Stimulated activated CD4-positive, alpha-beta T cell treated with anti-CD3 and anti-CD28 coated beads, Interleukin-1b, Interleukin-23, amount 100 ng/mL, for 4 hours (primary cell): ENCODE data around the gene GANAB.
"Not testable (repeated sequence)": the region's sequence is repeated elsewhere in the genome, so short reads cannot be mapped to it uniquely, and the experiment has no call there.

Experiments used
- DNase-seq, 2 donors: peaks; one replicate each; pipeline ENCODE4 v3.0.0-alpha.2; 2020; ENCODE audit warnings: low read depth in 2 of 2

GANAB gene

GRCh38 chr11:62667460-62667859, 21.0 kb upstream of the GANAB start:
- DNase-seq, result no peak

- no peak for DNase-seq
These were observed 20.0 kb upstream of the GANAB start for GRCh38 chr11:62666259-62666926.

- DNase-seq, result peak; percentile 51 to 53
These were observed 19.3 kb upstream of the GANAB start for GRCh38 chr11:62665599-62666258.

- DNase-seq, result peak; percentile 94 to 97
These were observed 18.7 kb upstream of the GANAB start, which contains the start of the genes C11orf98 and CSKMT for GRCh38 chr11:62665075-62665598. Gene C11orf98 (minus strand): TSS chr11:62665210. CDS start chr11:62665169, 41 bp downstream. Gene CSKMT (plus strand): TSS chr11:62665312. CDS start chr11:62665880, 568 bp downstream.

GRCh38 chr11:62664405-62665074, 18.1 kb upstream of the GANAB start:
- DNase-seq, result peak; percentile 33 to 38

- DNase-seq, result no peak
These were observed 10.5 kb upstream of the GANAB start for GRCh38 chr11:62656796-62657429.

- no peak for DNase-seq
These were observed 7.9 kb upstream of the GANAB start for GRCh38 chr11:62654297-62654696.

- no peak for DNase-seq
These were observed 6.0 kb upstream of the GANAB start for GRCh38 chr11:62652161-62653006.

GRCh38 chr11:62650283-62650682, 3.9 kb upstream of the GANAB start:
- not testable (repeated sequence) for DNase-seq

- DNase-seq, result no peak
These were observed 3.1 kb upstream of the GANAB start for GRCh38 chr11:62649486-62649885.

- DNase-seq, result no peak
These were observed 2.6 kb upstream of the GANAB start for GRCh38 chr11:62648967-62649364.

- DNase-seq, result no peak
These were observed 2.0 kb upstream of the GANAB start for GRCh38 chr11:62648185-62648966.

- DNase-seq, result no peak
These were observed 1.2 kb upstream of the GANAB start for GRCh38 chr11:62647609-62648005.

GRCh38 chr11:62646825-62647608, 604 bp upstream of the GANAB start:
- DNase-seq, result no peak

GRCh38 chr11:62645671-62645945, 805 bp downstream of the GANAB start:
- DNase-seq, result no peak

GRCh38 chr11:62644220-62644619, 2.2 kb downstream of the GANAB start:
- no peak for DNase-seq

- DNase-seq, result no peak
These were observed 13.9 kb downstream of the GANAB start for GRCh38 chr11:62632492-62632891.

GRCh38 chr11:62627713-62628112, 18.7 kb downstream of the GANAB start:
- DNase-seq, result no peak

- no peak for DNase-seq
These were observed 23.8 kb downstream of the GANAB start for GRCh38 chr11:62622476-62623089.
